Heart right ventricle (tissue), 16 donors: ENCODE data around the gene PRIM1. TPM values are rescaled to one million over a fixed set of nuclear protein-coding genes. Genes with fewer than 3 reads are reported as not detected.
"Not testable (repeated sequence)": the region's sequence is repeated elsewhere in the genome, so short reads cannot be mapped to it uniquely, and the experiment has no call there.

ENCODE experiments used
- ATAC-seq, 8 donors: fragments of 200-7000 bp; cut with Tn5 transposase; one replicate each; pipeline ENCODE4 v1.9.1; 2020; ENCODE audit warnings: mild to moderate bottlenecking in 8 of 8, moderate library complexity in 8 of 8, moderate number of reproducible peaks in 1 of 8
- DNase-seq, 2 donors: peaks; one replicate each; pipeline ENCODE4 v3.0.0-alpha.2; 2020
- H3K27ac ChIP-seq, 10 donors: fragments of 200-600 bp; sonication (generic) in 2 of 10; one replicate each; pipeline versions ENCODE4 v1.5.0 to v1.8.0; 2020 to 2022; ENCODE audit warnings: mild to moderate bottlenecking in 3 of 10
- H3K27me3 ChIP-seq, 7 donors: fragments of 200-600 bp; one replicate each; pipeline ENCODE4 v1.8.0; 2021 to 2022; ENCODE audit warnings: mild to moderate bottlenecking in 2 of 7
- H3K36me3 ChIP-seq, 9 donors: fragments of 200-600 bp; sonication (generic) in 1 of 9; one replicate each; pipeline versions ENCODE4 v1.5.0 to v1.8.0; 2020 to 2022; ENCODE audit warnings: mild to moderate bottlenecking in 2 of 9
- H3K4me1 ChIP-seq, 9 donors: fragments of 200-600 bp; sonication (generic) in 1 of 9; one replicate each; pipeline versions ENCODE4 v1.5.0 to v1.8.0; 2020 to 2022; ENCODE audit warnings: mild to moderate bottlenecking in 4 of 9
- H3K4me3 ChIP-seq, 10 donors: fragments of 200-600 bp; sonication (generic) in 2 of 10; one replicate each; pipeline versions ENCODE4 v1.5.0 to v1.8.0; 2020 to 2022; ENCODE audit warnings: mild to moderate bottlenecking in 7 of 10, moderate library complexity in 2 of 10
- H3K9me3 ChIP-seq, 11 donors: fragments of 200-600 bp in 10 of 11; sonication (generic) in 2 of 11; one replicate each; pipeline versions ENCODE4 v1.5.0 to v1.8.0; 2013 to 2022; ENCODE audit warnings: mild to moderate bottlenecking in 2 of 11, control low read depth in 1 of 11, moderate library complexity in 1 of 11
- CTCF ChIP-seq, 9 donors: fragments of 200-600 bp; sonication (generic) in 2 of 9; IDR thresholded peaks; one replicate each; pipeline versions ENCODE4 v1.5.0 to v1.8.0; 2021 to 2022; ENCODE audit warnings: antibody characterized with exemption in 9 of 9, mild to moderate bottlenecking in 5 of 9, moderate library complexity in 1 of 9
- WGBS, 2 donors: extraction: QIAGEN DNeasy Blood & Tissue Kit; methylation state at CpG; one replicate each; pipeline ENCODE4 v1.1.7; 2013; ENCODE audit warnings: inconsistent platforms in 1 of 2; 5-methylcytosine and 5-hydroxymethylcytosine counted together
- intact Hi-C, 10 donors: fragments of 100-400 bp; cut with DNase I; formaldehyde crosslinking; loops; one replicate each; pipeline versions ENCODE4 v1.11.1 to v1.14.2; 2022
- polyA plus RNA-seq, 2 donors: library from polyadenylated mRNA; stranded (reverse); fragments of 200-250 nt; gene quantifications; one replicate each; pipeline ENCODE4 v1.2.3, GENCODE V29; 2013
- total RNA-seq, 10 donors: library from RNA; stranded (reverse); fragmentation: NEBNext Ultra II Directional in 3 of 10; extraction: Animal tissue kit (Norgen Biotek cat#: 25700) in 3 of 10; gene quantifications; one replicate each; pipeline versions ENCODE4 v1.2.1 to v1.2.4, GENCODE V29; 2021 to 2023
- donor health status: Arrhythmogenic right ventricular cardiomyopathy.
- donor health status: ischemic (EF 13 %, LVEDD 7.1; RV severe dilation, severe dysfunction).
- donor health status: healthy with polysubstance abuse.
- donor health status: DM: no; HTN: yes; CAD: no.
- donor health status: DM: no; HTN: no; CAD: no.
- donor health status: ischemic (EF 25% LVEDD 6.9; RV normal size, moderate dysfunction).
- donor health status: ischemic (EF 25% LVEDD 5.7; RV mildly dilated, moderate dysfunction).
- donor health status: healthy.
- donor health status: DM: yes; HTN: yes; CAD: no.
- donor health status: Ischemic cardiomyopathy.
- donor health status: ischemic (EF 35%, LVEDD 5.7; RV mildly dilated, moderate dysfunction).
- donor health status: nonischemic (EF 11% LVEDD 7.7; RV severe dilation, severe dysfunction).
- donor health status: DM: yes; HTN: yes; CAD: no.
- donor health status: PGD.
- donor health status: ischemic (EF 29% LVEDD 5.4; RV normal size, mild dysfunction).
- donor health status: nonischemic (EF 23%, LVEDD 6.1; RV moderate dilation, normal function).

PRIM1 gene
- total and polyA plus RNA-seq, 12 donors, result 1.8 to 4.7 (median 3.0) TPM

GRCh38 chr12:56792678-56793077 lies 40.6 kb upstream of the PRIM1 start:
- ATAC-seq (no peak), DNase-seq (no peak)
- no peaks in the 10 kb centered on the region for H3K36me3 ChIP-seq
- 77 to 79% methylated on average over 2 of the region's 2 CpGs for WGBS, 2 donors
- TF ChIP-seq CTCF (IDR thresholded peaks at IDR 0.05), result no peak
- intact Hi-C loops, result no loop called here
- peaks cover 0 to 2% (median 0%) of the 10 kb centered on the region in 7 donors for H3K27me3 ChIP-seq
- H3K4me3 ChIP-seq, result no peak overlapping the region
- H3K4me1 ChIP-seq, result no peaks in the 10 kb centered on the region
- no peak overlapping the region for H3K27ac ChIP-seq
- no peaks in the 10 kb centered on the region for H3K9me3 ChIP-seq

GRCh38 chr12:56789429-56789828 lies 37.3 kb upstream of the PRIM1 start:
- H3K4me3 ChIP-seq, H3K9me3 ChIP-seq, intact Hi-C loops, H3K27ac ChIP-seq, H3K27me3 ChIP-seq, H3K36me3 ChIP-seq, H3K4me1 ChIP-seq, ATAC-seq, DNase-seq: not testable (repeated sequence)
- 87 to 97% methylated on average over 11 to 33 of the region's 34 CpGs for WGBS, 2 donors

GRCh38 chr12:56787498-56787897 lies 35.4 kb upstream of the PRIM1 start:
- Histone ChIP-seq H3K4me1 (no peaks in the 10 kb centered on the region), H3K27me3 (no peaks in the 10 kb centered on the region), H3K36me3 (no peaks in the 10 kb centered on the region), H3K9me3 (no peaks in the 10 kb centered on the region), H3K27ac (no peak overlapping the region), H3K4me3 (no peak overlapping the region)
- TF ChIP-seq CTCF (IDR thresholded peaks at IDR 0.05), result no peak
- ATAC-seq (no peak), DNase-seq (no peak)
- intact Hi-C loops, result no loop called here

- WGBS, 2 donors, result 97 to 98% methylated on average over 1 of the region's 1 CpG
- intact Hi-C loops, result no loop called here
- Histone ChIP-seq H3K27ac (no peak overlapping the region), H3K4me1 (no peaks in the 10 kb centered on the region), H3K36me3 (no peaks in the 10 kb centered on the region), H3K27me3 (no peaks in the 10 kb centered on the region), H3K4me3 (no peak overlapping the region), H3K9me3 (no peaks in the 10 kb centered on the region)
- DNase-seq (no peak), ATAC-seq (no peak)
- no peak for TF ChIP-seq CTCF (IDR thresholded peaks at IDR 0.05)
Measured at GRCh38 chr12:56785874-56786273, 33.8 kb upstream of the PRIM1 start.

- ATAC-seq, result no peak
- intact Hi-C loops, result no loop called here
- Histone ChIP-seq H3K4me1 (no peaks in the 10 kb centered on the region), H3K27me3 (no peaks in the 10 kb centered on the region), H3K9me3 (no peaks in the 10 kb centered on the region), H3K27ac (no peak overlapping the region), H3K36me3 (no peaks in the 10 kb centered on the region), H3K4me3 (no peak overlapping the region)
- DNase-seq, result no peak
- 53% methylated on average over 2 of the region's 2 CpGs for WGBS, 2 donors
- TF ChIP-seq CTCF (IDR thresholded peaks at IDR 0.05), result no peak
Measured at GRCh38 chr12:56785141-56785865, 33.2 kb upstream of the PRIM1 start.
